HEK293 (cell line): Measurements from ENCODE around the gene SH3BGRL3.

Experiments
- CTCF ChIA-PET: fragments of 350-600 bp; formaldehyde crosslinking; extraction: SDS; loops from one replicate; lab custom pipeline; 2021; ENCODE audit warnings: antibody characterized with exemption; lab: Yijun Ruan, JAX
- POLR2A ChIA-PET: fragments of 300-600 bp; formaldehyde crosslinking; extraction: SDS; loops from one replicate; lab custom pipeline; 2020; ENCODE audit warnings: antibody characterized with exemption, inconsistent platforms; lab: Yijun Ruan, JAX
- H3K27ac ChIP-seq: fragments of 200-500 bp; sonication (Bioruptor generic); 2 replicates; pipeline ENCODE4 v1.5.1; 2014; ENCODE audit warnings: low read depth, low read length, control low read depth, inconsistent platforms; ENCODE audit errors: extremely low read depth
- H3K36me3 ChIP-seq, 2 experiments: fragments of 200-500 bp in 1 of 2; sonication (Bioruptor generic) in 1 of 2; 1 replicate in 1 of 2; 2 replicates in 1 of 2; pipeline ENCODE4 v1.5.1; 2014 to 2017; ENCODE audit warnings: inconsistent platforms in 2 of 2, low read length in 2 of 2; ENCODE audit not compliant: control insufficient read depth in 2 of 2, insufficient read depth in 1 of 2
- H3K4me1 ChIP-seq: fragments of 200-500 bp; sonication (Bioruptor generic); 2 replicates; pipeline ENCODE4 v1.5.1; 2014; ENCODE audit warnings: mild to moderate bottlenecking, low read length, inconsistent platforms; ENCODE audit not compliant: control insufficient read depth, insufficient read depth
- H3K4me3 ChIP-seq: 2 replicates; pipeline ENCODE4 v1.5.1; 2011; ENCODE audit warnings: low read depth, mild to moderate bottlenecking, control low read depth, low read length, moderate library complexity
- H3K9me3 ChIP-seq: fragments of 200-500 bp; sonication (Bioruptor generic); 2 replicates; pipeline ENCODE4 v1.5.1; 2014; ENCODE audit warnings: low read depth, low read length, inconsistent platforms; ENCODE audit not compliant: control insufficient read depth, insufficient read depth
- GFI1B ChIP-seq: fragments of 450-650 bp; formaldehyde crosslinking; IDR thresholded peaks from 2 replicates; pipeline ENCODE4 v1.5.1; 2016; ENCODE audit warnings: missing biosample characterization, missing genetic modification characterization
- GLI2 ChIP-seq: fragments of 450-650 bp; formaldehyde crosslinking; IDR thresholded peaks from 2 replicates; pipeline ENCODE4; 2017; ENCODE audit warnings: missing biosample characterization, missing genetic modification characterization, low read depth, borderline replicate concordance
- MZF1 ChIP-seq: fragments of 450-650 bp; formaldehyde crosslinking; IDR thresholded peaks from 2 replicates; pipeline ENCODE4 v1.5.1; 2017; ENCODE audit warnings: missing biosample characterization, missing genetic modification characterization, borderline replicate concordance
- ZIC2 ChIP-seq: fragments of 450-650 bp; formaldehyde crosslinking; IDR thresholded peaks from 2 replicates; pipeline ENCODE4 v1.5.1; 2016; ENCODE audit warnings: missing biosample characterization, missing genetic modification characterization
- ZNF169 ChIP-seq: fragments of 450-650 bp; formaldehyde crosslinking; IDR thresholded peaks from 2 replicates; pipeline ENCODE4 v1.5.1; 2016; ENCODE audit warnings: missing biosample characterization, missing genetic modification characterization
- ZNF202 ChIP-seq: fragments of 450-650 bp; formaldehyde crosslinking; IDR thresholded peaks from 2 replicates; pipeline ENCODE4 v1.5.1; 2016; ENCODE audit warnings: missing biosample characterization, missing genetic modification characterization, borderline replicate concordance
- ZNF24 ChIP-seq: fragments of 450-650 bp; formaldehyde crosslinking; IDR thresholded peaks from 2 replicates; pipeline ENCODE4 v1.5.1; 2016; ENCODE audit warnings: missing biosample characterization, missing genetic modification characterization
- ZNF37A ChIP-seq: fragments of 450-650 bp; IDR thresholded peaks from 2 replicates; pipeline ENCODE4 v1.5.1; 2018; ENCODE audit warnings: missing biosample characterization, missing genetic modification characterization
- ZNF510 ChIP-seq: fragments of 450-650 bp; formaldehyde crosslinking; IDR thresholded peaks from 2 replicates; pipeline ENCODE4 v1.5.1; 2018; ENCODE audit warnings: mild to moderate bottlenecking, missing genetic modification characterization, missing biosample characterization; ENCODE audit not compliant: insufficient replicate concordance
- ZNF561 ChIP-seq: fragments of 450-650 bp; IDR thresholded peaks from 2 replicates; pipeline ENCODE4 v1.5.1; 2018; ENCODE audit warnings: missing biosample characterization, missing genetic modification characterization, borderline replicate concordance
- ZNF600 ChIP-seq: fragments of 450-650 bp; formaldehyde crosslinking; IDR thresholded peaks from 2 replicates; pipeline ENCODE4 v1.5.1; 2016; ENCODE audit warnings: missing biosample characterization, missing genetic modification characterization
- ZNF664 ChIP-seq: fragments of 450-650 bp; formaldehyde crosslinking; IDR thresholded peaks from 2 replicates; pipeline ENCODE4 v1.5.1; 2016; ENCODE audit warnings: missing biosample characterization, missing genetic modification characterization
- TF ChIP-seq, protein P1 (sequence below): fragments of 450-650 bp; formaldehyde crosslinking; IDR thresholded peaks from 2 replicates; pipeline ENCODE4 v1.5.1; 2016; ENCODE audit warnings: missing biosample characterization, missing genetic modification characterization
- TF ChIP-seq, protein P2 (sequence below): fragments of 450-650 bp; formaldehyde crosslinking; conservative IDR thresholded peaks from 2 replicates; pipeline ENCODE4 v1.5.1; 2016; ENCODE audit warnings: low read depth, missing biosample characterization, missing genetic modification characterization
- TF ChIP-seq, protein P3 (sequence below): fragments of 450-650 bp; formaldehyde crosslinking; IDR thresholded peaks from 2 replicates; pipeline ENCODE4 v1.5.1; 2017; ENCODE audit warnings: missing biosample characterization, missing genetic modification characterization
- TF ChIP-seq, protein P4 (sequence below): fragments of 450-650 bp; formaldehyde crosslinking; IDR thresholded peaks from 2 replicates; pipeline ENCODE4 v1.5.1; 2017; ENCODE audit warnings: missing biosample characterization, missing genetic modification characterization

Gene SH3BGRL3

DNA sequence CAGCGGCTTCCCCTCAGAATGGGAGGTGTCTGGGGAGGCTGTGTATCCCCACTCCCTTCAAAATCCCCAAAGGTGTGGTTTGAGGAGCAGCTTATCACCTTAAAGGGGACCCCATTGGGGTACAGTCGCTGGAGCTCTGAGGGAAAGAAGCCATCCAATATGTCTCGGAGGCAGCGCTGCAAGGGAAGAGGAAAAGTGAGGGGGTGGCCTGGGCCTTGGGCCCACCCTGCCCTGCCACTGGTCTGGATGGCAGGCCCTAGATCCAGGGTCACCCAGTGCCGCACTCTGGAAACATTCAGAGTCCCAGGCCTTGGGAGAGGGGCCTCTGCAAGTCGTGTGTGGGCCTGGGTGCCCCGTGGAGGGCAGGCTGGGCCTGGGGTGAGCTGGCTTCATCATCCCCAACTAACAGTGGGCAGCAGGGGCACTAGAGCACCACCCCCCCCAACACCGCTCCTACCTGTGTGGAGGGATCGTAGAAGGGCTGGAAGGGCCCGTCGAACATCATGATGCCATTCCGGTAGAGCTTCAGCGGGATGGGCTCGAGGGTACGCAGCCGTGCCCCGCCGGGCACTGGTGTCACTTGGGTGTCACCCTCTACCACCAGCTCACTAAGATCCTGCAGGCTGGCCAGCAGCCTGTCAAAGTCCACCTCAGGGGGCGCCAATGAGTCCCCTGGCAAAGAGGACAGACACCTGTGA lies 5.6 kb downstream of the SH3BGRL3 start:
- CTCF ChIA-PET, result interaction anchor here (0.5 to 10.2 kb wide), 40 partner anchors 9 to 1124 kb away, joined by 3 to 203 read pairs (median 4); partner anchors contain the start of genes CATSPER4, CD52, DHDDS and UBXN11
- H3K4me1 ChIP-seq, result no peaks in the 10 kb centered on the region
- no peak overlapping the region for H3K4me3 ChIP-seq
- POLR2A ChIA-PET, result interaction anchor here (1.7 to 2.0 kb wide), 2 partner anchors 36 to 132 kb away, joined by 4 to 10 read pairs; no protein-coding TSS in a partner anchor
- H3K36me3 ChIP-seq, result peaks cover 0 to 26% of the 10 kb centered on the region in 2 experiments; a peak in 1 of 3 replicates
- no peaks in the 10 kb centered on the region for H3K9me3 ChIP-seq
- no peak overlapping the region for H3K27ac ChIP-seq
- TF ChIP-seq, protein P1, sequence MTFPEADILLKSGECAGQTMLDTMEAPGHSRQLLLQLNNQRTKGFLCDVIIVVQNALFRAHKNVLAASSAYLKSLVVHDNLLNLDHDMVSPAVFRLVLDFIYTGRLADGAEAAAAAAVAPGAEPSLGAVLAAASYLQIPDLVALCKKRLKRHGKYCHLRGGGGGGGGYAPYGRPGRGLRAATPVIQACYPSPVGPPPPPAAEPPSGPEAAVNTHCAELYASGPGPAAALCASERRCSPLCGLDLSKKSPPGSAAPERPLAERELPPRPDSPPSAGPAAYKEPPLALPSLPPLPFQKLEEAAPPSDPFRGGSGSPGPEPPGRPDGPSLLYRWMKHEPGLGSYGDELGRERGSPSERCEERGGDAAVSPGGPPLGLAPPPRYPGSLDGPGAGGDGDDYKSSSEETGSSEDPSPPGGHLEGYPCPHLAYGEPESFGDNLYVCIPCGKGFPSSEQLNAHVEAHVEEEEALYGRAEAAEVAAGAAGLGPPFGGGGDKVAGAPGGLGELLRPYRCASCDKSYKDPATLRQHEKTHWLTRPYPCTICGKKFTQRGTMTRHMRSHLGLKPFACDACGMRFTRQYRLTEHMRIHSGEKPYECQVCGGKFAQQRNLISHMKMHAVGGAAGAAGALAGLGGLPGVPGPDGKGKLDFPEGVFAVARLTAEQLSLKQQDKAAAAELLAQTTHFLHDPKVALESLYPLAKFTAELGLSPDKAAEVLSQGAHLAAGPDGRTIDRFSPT, result 0 out of 2 replicates have a peak, but pooled peaks have one; percentile 52
- TF ChIP-seq, protein P2, sequence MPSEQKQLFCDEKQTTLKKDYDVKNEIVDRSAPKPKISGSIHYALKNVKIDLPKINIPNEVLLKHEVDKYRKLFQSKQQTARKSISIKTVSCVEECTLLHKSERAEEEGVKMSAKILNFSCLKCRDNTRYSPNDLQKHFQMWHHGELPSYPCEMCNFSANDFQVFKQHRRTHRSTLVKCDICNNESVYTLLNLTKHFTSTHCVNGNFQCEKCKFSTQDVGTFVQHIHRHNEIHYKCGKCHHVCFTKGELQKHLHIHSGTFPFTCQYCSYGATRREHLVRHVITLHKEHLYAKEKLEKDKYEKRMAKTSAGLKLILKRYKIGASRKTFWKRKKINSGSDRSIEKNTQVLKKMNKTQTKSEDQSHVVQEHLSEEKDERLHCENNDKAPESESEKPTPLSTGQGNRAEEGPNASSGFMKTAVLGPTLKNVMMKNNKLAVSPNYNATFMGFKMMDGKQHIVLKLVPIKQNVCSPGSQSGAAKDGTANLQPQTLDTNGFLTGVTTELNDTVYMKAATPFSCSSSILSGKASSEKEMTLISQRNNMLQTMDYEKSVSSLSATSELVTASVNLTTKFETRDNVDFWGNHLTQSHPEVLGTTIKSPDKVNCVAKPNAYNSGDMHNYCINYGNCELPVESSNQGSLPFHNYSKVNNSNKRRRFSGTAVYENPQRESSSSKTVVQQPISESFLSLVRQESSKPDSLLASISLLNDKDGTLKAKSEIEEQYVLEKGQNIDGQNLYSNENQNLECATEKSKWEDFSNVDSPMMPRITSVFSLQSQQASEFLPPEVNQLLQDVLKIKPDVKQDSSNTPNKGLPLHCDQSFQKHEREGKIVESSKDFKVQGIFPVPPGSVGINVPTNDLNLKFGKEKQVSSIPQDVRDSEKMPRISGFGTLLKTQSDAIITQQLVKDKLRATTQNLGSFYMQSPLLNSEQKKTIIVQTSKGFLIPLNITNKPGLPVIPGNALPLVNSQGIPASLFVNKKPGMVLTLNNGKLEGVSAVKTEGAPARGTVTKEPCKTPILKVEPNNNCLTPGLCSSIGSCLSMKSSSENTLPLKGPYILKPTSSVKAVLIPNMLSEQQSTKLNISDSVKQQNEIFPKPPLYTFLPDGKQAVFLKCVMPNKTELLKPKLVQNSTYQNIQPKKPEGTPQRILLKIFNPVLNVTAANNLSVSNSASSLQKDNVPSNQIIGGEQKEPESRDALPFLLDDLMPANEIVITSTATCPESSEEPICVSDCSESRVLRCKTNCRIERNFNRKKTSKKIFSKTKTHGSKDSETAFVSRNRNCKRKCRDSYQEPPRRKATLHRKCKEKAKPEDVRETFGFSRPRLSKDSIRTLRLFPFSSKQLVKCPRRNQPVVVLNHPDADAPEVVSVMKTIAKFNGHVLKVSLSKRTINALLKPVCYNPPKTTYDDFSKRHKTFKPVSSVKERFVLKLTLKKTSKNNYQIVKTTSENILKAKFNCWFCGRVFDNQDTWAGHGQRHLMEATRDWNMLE (tag by site-specific recombination), result no peak

DNA sequence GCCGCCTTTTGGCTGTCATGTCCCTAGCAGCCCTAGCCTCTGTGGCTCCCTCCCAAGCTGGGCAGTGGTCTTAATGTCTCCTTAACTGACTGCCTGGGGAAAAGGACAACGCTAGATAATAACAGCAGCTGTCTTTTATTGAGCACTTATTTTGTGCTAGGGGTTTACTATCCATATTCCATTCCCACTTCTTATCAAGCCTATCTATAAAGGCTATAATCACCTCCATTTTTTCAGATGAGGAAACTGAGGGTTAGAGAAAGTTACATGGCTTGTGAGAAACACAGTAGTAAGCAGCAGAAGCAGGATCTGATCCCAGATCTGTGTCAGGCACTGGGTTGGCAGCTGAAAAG lies 6.2 kb downstream of the SH3BGRL3 start:
- CTCF ChIA-PET, result interaction anchor here (0.5 to 10.2 kb wide), 29 partner anchors 8 to 1124 kb away, joined by 3 to 203 read pairs (median 5); partner anchors contain the start of genes CD52, DHDDS and UBXN11
- TF ChIP-seq ZNF24 (no peak), ZNF664 (tag by site-specific recombination) (peak; percentile 96)
- TF ChIP-seq, all 188 proteins: peak for 1
- H3K36me3 ChIP-seq, result peaks cover 0 to 24% of the 10 kb centered on the region in 2 experiments; a peak in 1 of 3 replicates
- no peak overlapping the region for H3K4me3 ChIP-seq
- H3K27ac ChIP-seq, result no peak overlapping the region
- no peaks in the 10 kb centered on the region for H3K9me3 ChIP-seq
- POLR2A ChIA-PET, result interaction anchor here (1.7 to 2.0 kb wide), 2 partner anchors 36 to 131 kb away, joined by 4 to 10 read pairs; no protein-coding TSS in a partner anchor
- no peaks in the 10 kb centered on the region for H3K4me1 ChIP-seq

DNA sequence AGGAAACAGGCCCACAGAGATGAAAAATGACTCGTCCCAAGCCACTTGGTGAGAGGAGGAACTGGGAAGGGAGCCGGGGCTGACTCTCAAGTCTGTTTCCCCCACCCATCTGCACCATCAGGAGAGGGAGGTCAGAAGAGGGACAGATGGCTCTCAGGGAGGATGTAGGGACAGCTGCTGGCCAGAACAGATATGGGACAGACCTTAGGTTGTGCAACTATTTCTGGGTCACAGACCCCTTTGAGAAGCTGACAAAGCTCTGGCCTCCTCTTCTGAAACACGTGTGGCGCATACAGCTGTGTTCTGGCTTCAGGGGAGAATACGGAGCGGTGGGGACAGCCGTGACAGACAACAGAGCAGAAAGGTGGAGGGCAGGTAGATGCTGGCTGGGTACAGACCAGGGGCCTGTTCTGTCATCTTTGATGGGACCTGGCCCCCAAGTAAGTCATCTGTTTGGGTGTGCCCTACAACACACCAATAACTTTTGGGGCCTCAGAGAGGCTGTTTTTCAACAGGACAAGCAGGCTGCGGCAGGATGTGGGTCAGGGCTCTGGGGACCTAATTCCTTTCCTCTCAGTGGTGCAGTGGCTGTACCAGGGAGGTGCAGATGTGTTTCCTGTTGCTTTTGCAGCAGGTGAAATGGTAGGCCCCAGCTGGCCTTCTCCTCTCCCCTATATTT lies 7.3 kb downstream of the SH3BGRL3 start:
- H3K27ac ChIP-seq, result no peak overlapping the region
- ChIA-PET CTCF (interaction anchor here (0.6 to 10.2 kb wide), 7 partner anchors 11 to 216 kb away, joined by 3 to 203 read pairs (median 35); partner anchors contain the start of genes CD52 and UBXN11), POLR2A (no interaction called here)
- H3K4me3 ChIP-seq, result no peak overlapping the region
- peaks cover 0 to 15% of the 10 kb centered on the region in 2 experiments; a peak in 1 of 3 replicates for H3K36me3 ChIP-seq
- H3K4me1 ChIP-seq, result no peaks in the 10 kb centered on the region
- no peaks in the 10 kb centered on the region for H3K9me3 ChIP-seq
- TF ChIP-seq ZIC2, result no peak
- TF ChIP-seq, protein P3, sequence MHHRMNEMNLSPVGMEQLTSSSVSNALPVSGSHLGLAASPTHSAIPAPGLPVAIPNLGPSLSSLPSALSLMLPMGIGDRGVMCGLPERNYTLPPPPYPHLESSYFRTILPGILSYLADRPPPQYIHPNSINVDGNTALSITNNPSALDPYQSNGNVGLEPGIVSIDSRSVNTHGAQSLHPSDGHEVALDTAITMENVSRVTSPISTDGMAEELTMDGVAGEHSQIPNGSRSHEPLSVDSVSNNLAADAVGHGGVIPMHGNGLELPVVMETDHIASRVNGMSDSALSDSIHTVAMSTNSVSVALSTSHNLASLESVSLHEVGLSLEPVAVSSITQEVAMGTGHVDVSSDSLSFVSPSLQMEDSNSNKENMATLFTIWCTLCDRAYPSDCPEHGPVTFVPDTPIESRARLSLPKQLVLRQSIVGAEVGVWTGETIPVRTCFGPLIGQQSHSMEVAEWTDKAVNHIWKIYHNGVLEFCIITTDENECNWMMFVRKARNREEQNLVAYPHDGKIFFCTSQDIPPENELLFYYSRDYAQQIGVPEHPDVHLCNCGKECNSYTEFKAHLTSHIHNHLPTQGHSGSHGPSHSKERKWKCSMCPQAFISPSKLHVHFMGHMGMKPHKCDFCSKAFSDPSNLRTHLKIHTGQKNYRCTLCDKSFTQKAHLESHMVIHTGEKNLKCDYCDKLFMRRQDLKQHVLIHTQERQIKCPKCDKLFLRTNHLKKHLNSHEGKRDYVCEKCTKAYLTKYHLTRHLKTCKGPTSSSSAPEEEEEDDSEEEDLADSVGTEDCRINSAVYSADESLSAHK (tag by site-specific recombination), result no peak
- TF ChIP-seq ZNF561 (tag by site-specific recombination), result no peak
- TF ChIP-seq GFI1B (tag by site-specific recombination), result no peak
- TF ChIP-seq, protein P4, sequence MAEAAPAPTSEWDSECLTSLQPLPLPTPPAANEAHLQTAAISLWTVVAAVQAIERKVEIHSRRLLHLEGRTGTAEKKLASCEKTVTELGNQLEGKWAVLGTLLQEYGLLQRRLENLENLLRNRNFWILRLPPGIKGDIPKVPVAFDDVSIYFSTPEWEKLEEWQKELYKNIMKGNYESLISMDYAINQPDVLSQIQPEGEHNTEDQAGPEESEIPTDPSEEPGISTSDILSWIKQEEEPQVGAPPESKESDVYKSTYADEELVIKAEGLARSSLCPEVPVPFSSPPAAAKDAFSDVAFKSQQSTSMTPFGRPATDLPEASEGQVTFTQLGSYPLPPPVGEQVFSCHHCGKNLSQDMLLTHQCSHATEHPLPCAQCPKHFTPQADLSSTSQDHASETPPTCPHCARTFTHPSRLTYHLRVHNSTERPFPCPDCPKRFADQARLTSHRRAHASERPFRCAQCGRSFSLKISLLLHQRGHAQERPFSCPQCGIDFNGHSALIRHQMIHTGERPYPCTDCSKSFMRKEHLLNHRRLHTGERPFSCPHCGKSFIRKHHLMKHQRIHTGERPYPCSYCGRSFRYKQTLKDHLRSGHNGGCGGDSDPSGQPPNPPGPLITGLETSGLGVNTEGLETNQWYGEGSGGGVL, result peak; percentile 26; the same call in 1 of the 2 replicates
- no peak for TF ChIP-seq ZNF510
- no peak for TF ChIP-seq ZNF202 (tag by site-specific recombination)
- no peak for TF ChIP-seq ZNF169 (tag by site-specific recombination)
- peak; percentile 98 for TF ChIP-seq ZNF600
- no peak for TF ChIP-seq GLI2 (tag by site-specific recombination)
- no peak for TF ChIP-seq ZNF37A
- no peak for TF ChIP-seq MZF1 (tag by site-specific recombination)
